RWPE2 (cell line): ENCODE results near the gene TSPAN32.

Source experiments
- ATAC-seq: fragments of 200-7000 bp; cut with Tn5 transposase; 3 replicates; pipeline ENCODE4 v1.9.1; 2021; ENCODE audit warnings: low read depth
- DNase-seq: peaks from one replicate; pipeline ENCODE4 v3.0.0-alpha.2; 2020; ENCODE audit warnings: low spot score
- H3K27ac ChIP-seq: fragments of 450-650 bp; 2 replicates; pipeline ENCODE4 v1.5.1; 2017; ENCODE audit warnings: mild to moderate bottlenecking; ENCODE audit not compliant: poor library complexity, severe bottlenecking
- H3K27me3 ChIP-seq: fragments of 250-450 bp; sonication (Bioruptor Pico); 2 replicates; pipeline ENCODE4 v1.5.1; 2021; ENCODE audit warnings: mild to moderate bottlenecking, moderate library complexity; ENCODE audit not compliant: insufficient read depth, poor library complexity, severe bottlenecking
- H3K36me3 ChIP-seq: fragments of 250-450 bp; sonication (Bioruptor Pico); 2 replicates; pipeline ENCODE4 v1.5.1; 2020; ENCODE audit warnings: low read depth, mild to moderate bottlenecking, moderate library complexity
- H3K4me1 ChIP-seq: fragments of 250-450 bp; sonication (Bioruptor Pico); 2 replicates; pipeline ENCODE4 v1.5.1; 2021; ENCODE audit warnings: mild to moderate bottlenecking, moderate library complexity; ENCODE audit not compliant: insufficient read depth, poor library complexity, severe bottlenecking
- H3K4me3 ChIP-seq: fragments of 250-450 bp; sonication (Bioruptor Pico); 2 replicates; pipeline ENCODE4 v1.5.1; 2021; ENCODE audit warnings: mild to moderate bottlenecking, moderate library complexity; ENCODE audit not compliant: severe bottlenecking
- H3K9me3 ChIP-seq: fragments of 250-450 bp; sonication (Bioruptor Pico); 2 replicates; pipeline ENCODE4 v1.5.1; 2021; ENCODE audit warnings: mild to moderate bottlenecking, moderate library complexity; ENCODE audit not compliant: severe bottlenecking
- TF ChIP-seq, protein P1 (sequence below): fragments of 450-650 bp; IDR thresholded peaks from one replicate; pipeline ENCODE4 v1.5.1; 2017; ENCODE audit warnings: mild to moderate bottlenecking, moderate library complexity; ENCODE audit not compliant: poor library complexity, severe bottlenecking

The TSPAN32 gene

DNA sequence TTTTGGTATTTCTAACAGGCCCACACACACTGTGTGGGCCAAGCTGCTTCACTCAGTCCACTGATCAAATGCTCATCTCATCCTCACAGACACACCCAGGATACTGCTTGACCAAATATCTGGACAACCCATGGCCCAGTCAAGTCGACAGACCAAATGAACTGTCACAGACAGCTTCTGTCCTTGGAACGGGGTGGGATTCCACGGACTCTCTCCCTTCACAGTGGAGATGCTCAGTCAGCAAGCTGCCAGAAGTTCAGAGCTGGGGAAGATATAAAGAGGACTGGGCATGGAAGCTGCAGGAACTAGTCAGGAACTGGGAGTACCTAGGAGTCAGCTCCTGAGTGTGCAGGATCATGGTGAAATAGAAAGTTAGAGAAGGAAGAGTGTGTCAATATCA lies 40.7 kb downstream of the TSPAN32 start:
- no peak overlapping the region for H3K4me3 ChIP-seq
- no peaks in the 10 kb centered on the region for H3K27me3 ChIP-seq

DNA sequence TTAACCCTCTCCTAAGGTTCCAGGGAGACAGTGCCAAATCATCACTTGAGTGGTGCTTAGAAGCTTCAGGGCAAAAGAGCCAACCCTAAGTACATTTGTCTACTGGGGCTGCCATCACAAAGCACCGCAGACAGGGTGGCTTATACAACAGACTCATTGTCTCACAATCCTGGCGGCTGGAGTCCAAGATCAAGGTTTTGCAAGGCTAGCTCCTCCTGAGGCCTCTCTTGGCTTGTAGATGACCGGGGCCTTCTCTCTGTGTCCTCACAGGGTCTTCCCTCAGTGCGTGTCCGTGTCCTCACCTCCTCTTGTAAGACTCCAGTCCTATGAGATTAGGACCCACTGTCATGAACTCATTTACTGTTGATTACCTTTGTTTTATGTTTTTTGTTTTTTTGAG lies 41.2 kb downstream of the TSPAN32 start:
- Histone ChIP-seq H3K36me3 (no peaks in the 10 kb centered on the region), H3K4me3 (no peak overlapping the region), H3K27me3 (no peaks in the 10 kb centered on the region), H3K4me1 (no peaks in the 10 kb centered on the region), H3K9me3 (no peaks in the 10 kb centered on the region), H3K27ac (no peak overlapping the region)
- TF ChIP-seq, protein P1, sequence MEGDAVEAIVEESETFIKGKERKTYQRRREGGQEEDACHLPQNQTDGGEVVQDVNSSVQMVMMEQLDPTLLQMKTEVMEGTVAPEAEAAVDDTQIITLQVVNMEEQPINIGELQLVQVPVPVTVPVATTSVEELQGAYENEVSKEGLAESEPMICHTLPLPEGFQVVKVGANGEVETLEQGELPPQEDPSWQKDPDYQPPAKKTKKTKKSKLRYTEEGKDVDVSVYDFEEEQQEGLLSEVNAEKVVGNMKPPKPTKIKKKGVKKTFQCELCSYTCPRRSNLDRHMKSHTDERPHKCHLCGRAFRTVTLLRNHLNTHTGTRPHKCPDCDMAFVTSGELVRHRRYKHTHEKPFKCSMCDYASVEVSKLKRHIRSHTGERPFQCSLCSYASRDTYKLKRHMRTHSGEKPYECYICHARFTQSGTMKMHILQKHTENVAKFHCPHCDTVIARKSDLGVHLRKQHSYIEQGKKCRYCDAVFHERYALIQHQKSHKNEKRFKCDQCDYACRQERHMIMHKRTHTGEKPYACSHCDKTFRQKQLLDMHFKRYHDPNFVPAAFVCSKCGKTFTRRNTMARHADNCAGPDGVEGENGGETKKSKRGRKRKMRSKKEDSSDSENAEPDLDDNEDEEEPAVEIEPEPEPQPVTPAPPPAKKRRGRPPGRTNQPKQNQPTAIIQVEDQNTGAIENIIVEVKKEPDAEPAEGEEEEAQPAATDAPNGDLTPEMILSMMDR, result no peak
- ATAC-seq, result no peak
- DNase-seq, result no peak

More for the DNA sequence above, 40.7 kb downstream of the TSPAN32 start:
- DNase-seq, result no peak
- no peaks in the 10 kb centered on the region for H3K36me3 ChIP-seq
- no peak for ATAC-seq
- no peak overlapping the region for H3K27ac ChIP-seq
- TF ChIP-seq, protein P1, result no peak
- H3K9me3 ChIP-seq, result no peaks in the 10 kb centered on the region
- H3K4me1 ChIP-seq, result no peaks in the 10 kb centered on the region

DNA sequence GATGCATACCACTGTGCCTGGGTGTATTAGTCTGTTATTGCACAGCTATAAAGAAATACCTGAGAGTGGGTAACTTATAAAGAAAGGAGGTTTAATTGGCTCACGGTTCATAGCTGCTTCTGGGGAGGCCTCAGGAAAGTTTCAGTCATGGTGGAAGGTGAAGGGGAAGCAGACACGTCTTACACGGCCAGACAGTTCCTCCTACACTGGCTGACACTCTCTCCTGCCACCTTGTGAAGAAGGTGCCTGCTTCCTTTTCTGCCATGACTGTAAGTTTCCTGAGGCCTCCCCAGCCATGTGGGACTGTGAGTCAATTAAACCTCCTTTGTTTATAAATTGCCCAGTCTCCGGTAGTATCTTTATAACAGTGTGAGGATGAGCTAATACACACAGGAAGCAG lies 41.7 kb downstream of the TSPAN32 start:
- Histone ChIP-seq H3K27ac (no peak overlapping the region), H3K4me3 (no peak overlapping the region), H3K27me3 (no peaks in the 10 kb centered on the region), H3K36me3 (no peaks in the 10 kb centered on the region), H3K9me3 (no peaks in the 10 kb centered on the region), H3K4me1 (no peaks in the 10 kb centered on the region)
- DNase-seq (no peak), ATAC-seq (no peak)
- TF ChIP-seq, protein P1, result no peak

DNA sequence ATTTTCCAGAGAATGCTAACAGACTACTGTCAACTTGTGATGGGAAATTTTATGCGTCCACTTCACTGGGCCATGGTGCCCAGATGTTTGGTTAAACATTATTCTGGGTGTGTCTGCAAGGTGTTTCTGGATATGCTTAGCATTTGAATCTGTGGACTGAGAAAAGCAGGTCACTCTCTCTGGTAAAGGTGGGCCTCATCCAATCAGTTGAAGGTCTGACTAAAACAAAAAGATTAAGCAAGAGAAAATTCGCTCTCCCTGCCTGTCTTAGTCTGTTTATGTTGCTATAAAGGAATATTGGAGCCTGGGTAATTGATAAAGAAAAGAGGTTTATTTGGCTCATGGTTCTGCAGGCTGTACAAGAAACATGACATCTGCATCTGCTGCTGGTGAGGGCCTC lies 43.2 kb downstream of the TSPAN32 start:
- no peak for ATAC-seq
- Histone ChIP-seq H3K27me3 (no peaks in the 10 kb centered on the region), H3K27ac (no peak overlapping the region), H3K4me3 (no peak overlapping the region), H3K9me3 (no peaks in the 10 kb centered on the region), H3K36me3 (no peaks in the 10 kb centered on the region), H3K4me1 (no peaks in the 10 kb centered on the region)
- DNase-seq, result no peak
- TF ChIP-seq, protein P1, result no peak

DNA sequence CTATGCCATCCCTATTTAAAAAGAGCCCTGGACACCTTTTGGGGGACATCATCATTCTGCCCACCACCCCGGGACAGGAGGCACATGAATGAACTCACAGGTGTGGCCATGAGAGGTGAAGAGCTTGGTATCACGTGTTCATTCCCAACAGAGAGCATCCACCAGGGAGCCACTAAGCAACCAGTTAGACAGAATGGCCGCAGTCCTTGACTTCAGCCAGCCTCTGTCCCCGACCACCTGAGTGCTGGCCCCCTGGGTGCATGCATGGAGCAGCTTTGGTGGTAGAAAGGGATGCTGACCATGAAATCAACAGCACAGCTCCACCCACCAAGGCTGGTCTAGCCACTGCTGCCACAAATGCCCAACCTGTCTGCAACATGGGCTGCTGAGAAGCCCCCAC lies 44.2 kb downstream of the TSPAN32 start:
- DNase-seq (no peak), ATAC-seq (no peak)
- Histone ChIP-seq H3K27me3 (no peaks in the 10 kb centered on the region), H3K4me1 (no peaks in the 10 kb centered on the region), H3K4me3 (no peak overlapping the region), H3K9me3 (no peaks in the 10 kb centered on the region), H3K36me3 (no peaks in the 10 kb centered on the region), H3K27ac (no peak overlapping the region)
- TF ChIP-seq, protein P1, result no peak
